ENCODE measurements around the gene ZNF85. TPM values are rescaled to one million over a fixed set of nuclear protein-coding genes. Genes with fewer than 3 reads are reported as not detected.

ZNF85 gene
- total RNA-seq = 1 to 10 TPM; 3.0 to 7.6 (median 5.2) TPM

DNA sequence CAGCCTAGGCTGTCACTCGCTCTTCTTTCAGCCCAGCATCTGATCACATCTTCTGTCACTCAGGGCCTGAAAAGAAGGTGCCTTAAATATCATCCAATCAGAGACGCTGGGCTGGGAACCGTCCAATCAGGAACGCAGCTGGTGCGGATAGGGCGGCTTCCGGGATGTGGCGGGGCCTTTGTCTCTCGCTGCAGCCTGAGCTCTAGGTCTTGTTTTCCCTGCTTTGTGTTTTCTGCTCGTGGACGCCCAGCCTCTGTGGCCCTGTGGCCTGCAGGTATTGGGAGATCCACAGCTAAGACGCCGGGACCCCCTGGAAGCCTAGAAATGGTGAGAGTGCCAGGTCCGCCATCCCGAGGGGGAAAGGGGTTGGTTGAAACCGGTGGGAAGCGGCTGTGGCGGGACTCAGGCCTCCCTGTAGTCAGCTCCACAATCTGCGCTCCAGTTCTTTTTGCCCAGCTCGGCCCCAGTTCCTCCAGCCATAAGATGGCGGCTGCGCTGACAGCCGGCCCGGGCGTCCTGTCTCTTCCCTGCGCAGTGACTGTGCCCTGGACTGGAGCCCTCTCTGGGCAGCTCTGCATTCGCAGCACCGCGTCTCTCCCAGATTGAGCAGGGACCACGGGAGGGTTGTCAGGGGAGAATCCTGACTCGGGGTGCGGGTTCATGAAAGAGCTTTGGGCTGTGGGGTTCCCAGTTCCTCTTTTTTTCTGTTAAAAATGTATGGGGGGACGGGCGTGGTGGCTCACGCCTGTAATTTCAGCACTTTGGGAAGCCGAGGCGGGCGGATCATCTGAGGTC, at the start of gene ZNF85:
Gene ZNF85 (plus strand): TSS at position 175 of the 795 bp plus-strand sequence. CDS start 150 bp downstream, at position 325.
- Histone ChIP-seq H3K4me3 (peak within 1 kb of the TSS; percentile 80), H3K9me3 (no peaks in the 10 kb centered on the region), H3K36me3 (no peaks in the 10 kb centered on the region), H3K27me3 (no peaks in the 10 kb centered on the region), H3K27ac (peak within 1 kb of the TSS; percentile 94), H3K4me1 (peaks cover 14% of the 10 kb centered on the region)
- under 1% methylated on average over 31 of the region's 38 CpGs for WGBS
- TF ChIP-seq EP300 (IDR thresholded peaks at IDR 0.05) (no peak), POLR2AphosphoS5 (IDR thresholded peaks at IDR 0.05) (peak in 1 of 3 donors; percentile 37)
- DNase-seq (ENCODE audit: low spot score in 2 of 2) = peak; percentile 94

GRCh38 chr19:20879501-20879900, 43.5 kb upstream of the ZNF85 start:
- TF ChIP-seq, protein P1, sequence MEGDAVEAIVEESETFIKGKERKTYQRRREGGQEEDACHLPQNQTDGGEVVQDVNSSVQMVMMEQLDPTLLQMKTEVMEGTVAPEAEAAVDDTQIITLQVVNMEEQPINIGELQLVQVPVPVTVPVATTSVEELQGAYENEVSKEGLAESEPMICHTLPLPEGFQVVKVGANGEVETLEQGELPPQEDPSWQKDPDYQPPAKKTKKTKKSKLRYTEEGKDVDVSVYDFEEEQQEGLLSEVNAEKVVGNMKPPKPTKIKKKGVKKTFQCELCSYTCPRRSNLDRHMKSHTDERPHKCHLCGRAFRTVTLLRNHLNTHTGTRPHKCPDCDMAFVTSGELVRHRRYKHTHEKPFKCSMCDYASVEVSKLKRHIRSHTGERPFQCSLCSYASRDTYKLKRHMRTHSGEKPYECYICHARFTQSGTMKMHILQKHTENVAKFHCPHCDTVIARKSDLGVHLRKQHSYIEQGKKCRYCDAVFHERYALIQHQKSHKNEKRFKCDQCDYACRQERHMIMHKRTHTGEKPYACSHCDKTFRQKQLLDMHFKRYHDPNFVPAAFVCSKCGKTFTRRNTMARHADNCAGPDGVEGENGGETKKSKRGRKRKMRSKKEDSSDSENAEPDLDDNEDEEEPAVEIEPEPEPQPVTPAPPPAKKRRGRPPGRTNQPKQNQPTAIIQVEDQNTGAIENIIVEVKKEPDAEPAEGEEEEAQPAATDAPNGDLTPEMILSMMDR (IDR thresholded peaks at IDR 0.05) = no peak
- TF ChIP-seq POLR2A (IDR thresholded peaks at IDR 0.05) (no peak), EP300 (IDR thresholded peaks at IDR 0.05) (no peak), POLR2AphosphoS5 (IDR thresholded peaks at IDR 0.05) (no peak)
- Histone ChIP-seq H3K36me3 (no peaks in the 10 kb centered on the region), H3K9me3 (peaks cover 18% of the 10 kb centered on the region), H3K27ac (no peak overlapping the region), H3K4me1 (no peaks in the 10 kb centered on the region), H3K4me3 (no peak overlapping the region), H3K27me3 (no peaks in the 10 kb centered on the region)
- 73% methylated on average over 1 of the region's 1 CpG for WGBS
- no peak for DNase-seq (ENCODE audit: low spot score in 2 of 2)

DNA sequence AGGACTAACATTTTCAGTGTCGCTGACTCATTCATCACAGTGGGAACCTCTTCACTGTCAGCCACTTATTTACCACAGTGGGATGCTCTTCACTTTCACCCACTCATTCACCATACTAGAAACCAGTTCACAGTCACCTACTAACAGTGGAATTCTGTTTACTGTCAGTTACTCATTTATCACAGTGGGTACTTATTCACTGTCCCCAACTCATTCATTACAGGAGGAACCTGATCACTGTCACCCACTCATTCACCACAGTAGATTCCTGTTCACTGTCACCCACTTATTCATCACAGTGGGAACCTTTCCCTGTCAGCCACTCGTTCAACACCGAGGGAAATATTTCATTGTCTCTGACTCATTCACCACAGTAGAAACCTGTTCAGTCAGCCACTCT, 10.1 kb upstream of the ZNF85 start:
- Histone ChIP-seq H3K4me3 (no peak overlapping the region), H3K27me3 (no peaks in the 10 kb centered on the region), H3K27ac (no peak overlapping the region), H3K9me3 (no peaks in the 10 kb centered on the region), H3K36me3 (no peaks in the 10 kb centered on the region), H3K4me1 (no peaks in the 10 kb centered on the region)
- TF ChIP-seq POLR2A (IDR thresholded peaks at IDR 0.05) = no peak
- TF ChIP-seq POLR2AphosphoS5 (IDR thresholded peaks at IDR 0.05) = no peak
- TF ChIP-seq, protein P1 (IDR thresholded peaks at IDR 0.05) = no peak
- no peak for TF ChIP-seq EP300 (IDR thresholded peaks at IDR 0.05)
- no peak for DNase-seq (ENCODE audit: low spot score in 2 of 2)
- 72% methylated on average over 3 of the region's 3 CpGs for WGBS

DNA sequence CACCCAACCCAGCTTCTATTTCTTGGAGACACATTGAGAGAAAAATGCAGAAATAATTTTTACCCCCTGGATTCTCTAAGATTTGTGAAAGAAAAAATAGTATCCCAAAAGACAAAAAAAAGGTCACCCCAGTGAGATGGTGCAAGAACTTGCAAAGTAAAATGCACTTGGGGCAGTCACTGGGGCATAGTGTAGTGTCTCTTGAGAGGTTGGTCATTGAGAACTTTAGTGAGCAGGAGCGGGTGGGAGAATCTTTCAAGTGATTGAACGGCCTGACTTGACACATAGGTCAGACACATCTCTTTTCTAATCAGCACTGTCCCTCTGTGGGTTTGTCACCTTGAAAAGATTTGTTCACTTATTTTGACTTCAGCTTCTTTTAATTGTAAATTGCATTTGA, 2.4 kb downstream of the ZNF85 start:
- WGBS = 94% methylated on average over 2 of the region's 2 CpGs
- Histone ChIP-seq H3K27ac (no peak overlapping the region), H3K4me3 (no peak overlapping the region), H3K27me3 (no peaks in the 10 kb centered on the region), H3K4me1 (peaks cover 14% of the 10 kb centered on the region), H3K9me3 (no peaks in the 10 kb centered on the region), H3K36me3 (peaks cover 3% of the 10 kb centered on the region)
- no peak for DNase-seq (ENCODE audit: low spot score in 2 of 2)
- TF ChIP-seq POLR2A (IDR thresholded peaks at IDR 0.05) (no peak), POLR2AphosphoS5 (IDR thresholded peaks at IDR 0.05) (no peak), EP300 (IDR thresholded peaks at IDR 0.05) (no peak)
- TF ChIP-seq, protein P1 (IDR thresholded peaks at IDR 0.05) = no peak

DNA sequence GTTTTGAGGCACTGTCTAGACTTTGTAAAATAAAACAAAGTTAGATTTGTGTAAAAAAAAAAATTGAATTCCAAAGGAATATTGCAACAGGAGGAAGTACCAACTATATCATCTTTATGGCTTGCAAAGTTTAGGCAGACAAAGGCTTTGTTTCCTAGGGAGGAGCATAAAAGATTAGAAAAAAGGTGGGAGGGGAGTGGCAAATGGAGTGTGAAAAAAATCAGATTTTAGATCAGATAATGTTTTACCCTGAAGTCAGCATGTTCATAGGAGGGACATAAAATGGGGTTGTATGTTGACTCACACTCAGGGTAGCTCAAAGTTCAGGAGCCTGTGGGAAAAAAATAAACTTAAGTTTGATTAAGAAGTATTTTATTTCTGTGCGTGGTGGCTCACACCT, 3.7 kb downstream of the ZNF85 start:
- 91% methylated on average over 1 of the region's 1 CpG for WGBS
- no peak for DNase-seq (ENCODE audit: low spot score in 2 of 2)
- H3K27ac ChIP-seq = no peak overlapping the region
- no peak overlapping the region for H3K4me3 ChIP-seq
- no peaks in the 10 kb centered on the region for H3K27me3 ChIP-seq
- H3K36me3 ChIP-seq = peaks cover 5% of the 10 kb centered on the region
- no peaks in the 10 kb centered on the region for H3K9me3 ChIP-seq
- TF ChIP-seq, protein P1 (IDR thresholded peaks at IDR 0.05) = no peak
- no peak for TF ChIP-seq POLR2A (IDR thresholded peaks at IDR 0.05)
- no peak for TF ChIP-seq POLR2AphosphoS5 (IDR thresholded peaks at IDR 0.05)
- TF ChIP-seq EP300 (IDR thresholded peaks at IDR 0.05) = no peak
- H3K4me1 ChIP-seq = peaks cover 14% of the 10 kb centered on the region

Data from suprapubic skin (tissue), 4 donors.